Activated naive CD8-positive, alpha-beta T cell treated with anti-CD3 and anti-CD28 coated beads, Interleukin-2, amount 50 U/mL, for 24 hours (primary cell): ENCODE measurements around the gene NEK11.
A peak's percentile ranks its signal among the peaks of the same experiment; 100 is the strongest.

Experiments
- ATAC-seq: fragments of 150-1000 bp; cut with Tn5 transposase; one replicate; pipeline ENCODE4 v1.10.0; 2021
- DNase-seq: peaks from one replicate; pipeline ENCODE4 v3.0.0; 2021
- H3K27ac Mint-ChIP-seq: one replicate; pipeline ENCODE4 v1.8.0; 2021; ENCODE audit warnings: mild to moderate bottlenecking, mixed read lengths
- H3K27me3 Mint-ChIP-seq: one replicate; pipeline ENCODE4 v1.8.0; 2021; ENCODE audit warnings: mixed read lengths
- H3K36me3 Mint-ChIP-seq: one replicate; pipeline ENCODE4 v1.8.0; 2021; ENCODE audit warnings: low read depth, mixed read lengths
- H3K4me1 Mint-ChIP-seq: one replicate; pipeline ENCODE4 v1.8.0; 2021; ENCODE audit warnings: mixed read lengths
- H3K4me3 Mint-ChIP-seq: one replicate; pipeline ENCODE4 v1.8.0; 2021; ENCODE audit warnings: mild to moderate bottlenecking, moderate library complexity, mixed read lengths
- H3K9me3 Mint-ChIP-seq: one replicate; pipeline ENCODE4 v1.8.0; 2021; ENCODE audit warnings: mixed read lengths

Gene NEK11

GRCh38 chr3:131026321-131027151 lies at the start of gene NEK11, which contains the start of gene ASTE1:
TSS of gene NEK11 (plus strand) at chr3:131026877. CDS start at chr3:131029709, 2,832 bp downstream.
TSS of gene ASTE1 (minus strand) at chr3:131026825. CDS start at chr3:131025306, 1,519 bp downstream.
- ATAC-seq (peak; percentile 98), DNase-seq (peak; percentile 89)
- H3K36me3 Mint-ChIP-seq: peaks cover 34% of the 10 kb centered on the region
- H3K27me3 Mint-ChIP-seq: no peaks in the 10 kb centered on the region
- peaks cover 49% of the 10 kb centered on the region for H3K4me1 Mint-ChIP-seq
- H3K9me3 Mint-ChIP-seq: no peaks in the 10 kb centered on the region
- H3K27ac Mint-ChIP-seq: peak within 1 kb of the TSS; percentile 89
- peak within 1 kb of the TSS; percentile 89 for H3K4me3 Mint-ChIP-seq

- peaks cover 21% of the 10 kb centered on the region for H3K36me3 Mint-ChIP-seq
- H3K4me1 Mint-ChIP-seq: no peaks in the 10 kb centered on the region
- ATAC-seq: no peak
- H3K4me3 Mint-ChIP-seq: no peak overlapping the region
- H3K27me3 Mint-ChIP-seq: no peaks in the 10 kb centered on the region
- H3K9me3 Mint-ChIP-seq: no peaks in the 10 kb centered on the region
- DNase-seq: no peak
- no peak overlapping the region for H3K27ac Mint-ChIP-seq
Observed at GRCh38 chr3:130979117-130979516, 47.6 kb upstream of the NEK11 start.

- DNase-seq: no peak
- Mint-ChIP-seq H3K27ac (no peak overlapping the region), H3K4me3 (no peak overlapping the region), H3K36me3 (peaks cover 18% of the 10 kb centered on the region), H3K9me3 (no peaks in the 10 kb centered on the region), H3K4me1 (no peaks in the 10 kb centered on the region), H3K27me3 (no peaks in the 10 kb centered on the region)
- ATAC-seq: no peak
Observed at GRCh38 chr3:130981469-130981868, 45.2 kb upstream of the NEK11 start.

GRCh38 chr3:130990282-130990681 lies 36.4 kb upstream of the NEK11 start:
- Mint-ChIP-seq H3K4me3 (no peak overlapping the region), H3K9me3 (no peaks in the 10 kb centered on the region), H3K27ac (no peak overlapping the region), H3K36me3 (peaks cover 13% of the 10 kb centered on the region), H3K27me3 (no peaks in the 10 kb centered on the region), H3K4me1 (no peaks in the 10 kb centered on the region)
- ATAC-seq (no peak), DNase-seq (no peak)

GRCh38 chr3:130991126-130991525 lies 35.6 kb upstream of the NEK11 start:
- H3K4me3 Mint-ChIP-seq: no peak overlapping the region
- no peaks in the 10 kb centered on the region for H3K27me3 Mint-ChIP-seq
- H3K9me3 Mint-ChIP-seq: no peaks in the 10 kb centered on the region
- no peak overlapping the region for H3K27ac Mint-ChIP-seq
- no peak for DNase-seq
- no peaks in the 10 kb centered on the region for H3K4me1 Mint-ChIP-seq
- peaks cover 13% of the 10 kb centered on the region for H3K36me3 Mint-ChIP-seq
- ATAC-seq: peak; percentile 24

- Mint-ChIP-seq H3K27ac (no peak overlapping the region), H3K36me3 (peaks cover 16% of the 10 kb centered on the region), H3K4me1 (no peaks in the 10 kb centered on the region), H3K27me3 (no peaks in the 10 kb centered on the region), H3K9me3 (no peaks in the 10 kb centered on the region), H3K4me3 (no peak overlapping the region)
- DNase-seq: no peak
- no peak for ATAC-seq
Observed at GRCh38 chr3:130992344-130992743, 34.3 kb upstream of the NEK11 start.

- ATAC-seq (no peak), DNase-seq (no peak)
- H3K36me3 Mint-ChIP-seq: peaks cover 19% of the 10 kb centered on the region
- no peaks in the 10 kb centered on the region for H3K4me1 Mint-ChIP-seq
- no peak overlapping the region for H3K27ac Mint-ChIP-seq
- no peaks in the 10 kb centered on the region for H3K9me3 Mint-ChIP-seq
- no peak overlapping the region for H3K4me3 Mint-ChIP-seq
- H3K27me3 Mint-ChIP-seq: no peaks in the 10 kb centered on the region
Observed at GRCh38 chr3:130997289-130997688, 29.4 kb upstream of the NEK11 start.

GRCh38 chr3:131001071-131001470 lies 25.6 kb upstream of the NEK11 start:
- Mint-ChIP-seq H3K9me3 (no peaks in the 10 kb centered on the region), H3K27me3 (no peaks in the 10 kb centered on the region), H3K4me3 (no peak overlapping the region), H3K4me1 (peaks cover 12% of the 10 kb centered on the region), H3K36me3 (peaks cover 27% of the 10 kb centered on the region), H3K27ac (no peak overlapping the region)
- DNase-seq: no peak
- no peak for ATAC-seq

- DNase-seq: no peak
- Mint-ChIP-seq H3K27me3 (no peaks in the 10 kb centered on the region), H3K4me1 (peaks cover 12% of the 10 kb centered on the region), H3K27ac (no peak overlapping the region), H3K4me3 (no peak overlapping the region), H3K36me3 (peaks cover 26% of the 10 kb centered on the region), H3K9me3 (no peaks in the 10 kb centered on the region)
- peak; percentile 49 for ATAC-seq
Observed at GRCh38 chr3:131004603-131005002, 22.1 kb upstream of the NEK11 start.

GRCh38 chr3:131007256-131007655 lies 19.4 kb upstream of the NEK11 start:
- Mint-ChIP-seq H3K4me1 (peaks cover 12% of the 10 kb centered on the region), H3K4me3 (no peak overlapping the region), H3K9me3 (no peaks in the 10 kb centered on the region), H3K27me3 (no peaks in the 10 kb centered on the region), H3K36me3 (peaks cover 30% of the 10 kb centered on the region), H3K27ac (no peak overlapping the region)
- no peak for ATAC-seq
- DNase-seq: no peak

GRCh38 chr3:131007782-131008181 lies 18.9 kb upstream of the NEK11 start:
- Mint-ChIP-seq H3K27me3 (no peaks in the 10 kb centered on the region), H3K27ac (no peak overlapping the region), H3K4me3 (no peak overlapping the region), H3K36me3 (peaks cover 34% of the 10 kb centered on the region), H3K9me3 (no peaks in the 10 kb centered on the region), H3K4me1 (peaks cover 12% of the 10 kb centered on the region)
- ATAC-seq (no peak), DNase-seq (no peak)

GRCh38 chr3:131008326-131008725 lies 18.4 kb upstream of the NEK11 start:
- Mint-ChIP-seq H3K4me3 (no peak overlapping the region), H3K27me3 (no peaks in the 10 kb centered on the region), H3K9me3 (no peaks in the 10 kb centered on the region), H3K27ac (no peak overlapping the region), H3K4me1 (peaks cover 12% of the 10 kb centered on the region), H3K36me3 (peaks cover 38% of the 10 kb centered on the region)
- no peak for ATAC-seq
- DNase-seq: no peak

- Mint-ChIP-seq H3K4me3 (no peak overlapping the region), H3K9me3 (no peaks in the 10 kb centered on the region), H3K27me3 (no peaks in the 10 kb centered on the region), H3K27ac (no peak overlapping the region), H3K4me1 (peaks cover 2% of the 10 kb centered on the region), H3K36me3 (peaks cover 37% of the 10 kb centered on the region)
- no peak for ATAC-seq
- DNase-seq: no peak
Observed at GRCh38 chr3:131009698-131010097, 17.0 kb upstream of the NEK11 start.

- H3K4me3 Mint-ChIP-seq: no peak overlapping the region
Observed at GRCh38 chr3:131018970-131019369, 7.7 kb upstream of the NEK11 start.

GRCh38 chr3:131020122-131020693 lies 6.5 kb upstream of the NEK11 start:
- H3K4me1 Mint-ChIP-seq: peaks cover 53% of the 10 kb centered on the region
- no peak for DNase-seq
- peaks cover 50% of the 10 kb centered on the region for H3K36me3 Mint-ChIP-seq
- peak; percentile 68 for ATAC-seq
- H3K27me3 Mint-ChIP-seq: no peaks in the 10 kb centered on the region
- no peak overlapping the region for H3K27ac Mint-ChIP-seq
- peak overlapping the region; percentile 3 for H3K4me3 Mint-ChIP-seq
- no peaks in the 10 kb centered on the region for H3K9me3 Mint-ChIP-seq

More at GRCh38 chr3:131018970-131019369, 7.7 kb upstream of the NEK11 start:
- Mint-ChIP-seq H3K4me1 (peaks cover 41% of the 10 kb centered on the region), H3K27me3 (no peaks in the 10 kb centered on the region), H3K27ac (no peak overlapping the region), H3K9me3 (no peaks in the 10 kb centered on the region), H3K36me3 (peaks cover 44% of the 10 kb centered on the region)
- no peak for DNase-seq
- no peak for ATAC-seq
